Measurements from ENCODE around the gene CMIP.

DNA sequence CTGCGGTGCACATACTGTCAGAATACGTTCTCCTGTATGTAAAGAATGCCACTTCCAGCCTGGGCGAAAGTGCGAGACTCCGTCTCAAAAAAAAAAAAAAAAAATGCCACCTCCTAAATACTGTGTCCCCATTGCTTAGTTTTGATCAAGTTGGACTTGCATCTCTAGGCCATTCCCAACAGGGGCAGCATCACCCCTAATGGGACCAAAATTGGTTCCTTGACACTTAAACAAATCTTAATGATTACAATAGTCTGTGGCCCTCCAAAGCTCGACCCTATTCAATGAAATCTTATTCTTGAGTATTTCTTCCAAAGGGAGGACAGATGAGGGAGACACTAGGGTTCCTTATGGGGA is 179.8 kb downstream of the CMIP start:
- no peak for TF ChIP-seq YY1 (IDR thresholded peaks at IDR 0.05; ENCODE audit: insufficient read depth, insufficient read length)
- no peak for TF ChIP-seq SUZ12 (IDR thresholded peaks at IDR 0.05; ENCODE audit: extremely low read depth, insufficient read depth, insufficient read length)
- TF ChIP-seq ZNF274 (IDR thresholded peaks at IDR 0.05; ENCODE audit: low read depth, low read length): no peak

Data from NT2/D1 (cell line).